ENCODE measurements around the gene NKD2.

DNA sequence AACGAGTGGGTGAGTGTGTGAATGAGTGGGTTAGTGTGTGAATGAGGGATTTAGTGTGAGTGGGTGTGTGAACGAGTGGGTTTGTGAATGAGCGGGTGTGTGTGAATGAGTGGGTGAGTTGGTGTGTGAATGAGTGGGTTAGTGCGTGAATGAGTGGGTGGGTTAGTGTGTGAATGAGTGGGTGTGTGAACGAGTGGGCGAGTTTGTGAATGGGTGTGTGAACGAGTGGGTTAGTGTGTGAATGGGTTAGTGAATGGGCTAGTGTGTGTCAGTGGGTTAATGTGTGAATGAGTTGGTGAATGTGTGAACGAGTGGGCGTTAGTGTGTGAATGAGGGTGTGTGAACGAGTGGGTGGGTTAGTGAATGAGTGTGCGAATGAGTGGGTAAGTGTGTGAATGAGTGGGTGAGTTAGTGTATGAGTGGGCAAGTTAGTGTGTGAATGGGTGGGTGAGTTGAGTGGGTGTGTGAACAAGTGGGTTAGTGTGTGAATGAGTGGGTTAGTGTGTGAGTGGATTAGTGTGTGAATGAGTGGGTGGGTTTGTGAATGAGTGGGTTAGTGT lies 39.6 kb downstream of the NKD2 start:
- TF ChIP-seq, protein P1, sequence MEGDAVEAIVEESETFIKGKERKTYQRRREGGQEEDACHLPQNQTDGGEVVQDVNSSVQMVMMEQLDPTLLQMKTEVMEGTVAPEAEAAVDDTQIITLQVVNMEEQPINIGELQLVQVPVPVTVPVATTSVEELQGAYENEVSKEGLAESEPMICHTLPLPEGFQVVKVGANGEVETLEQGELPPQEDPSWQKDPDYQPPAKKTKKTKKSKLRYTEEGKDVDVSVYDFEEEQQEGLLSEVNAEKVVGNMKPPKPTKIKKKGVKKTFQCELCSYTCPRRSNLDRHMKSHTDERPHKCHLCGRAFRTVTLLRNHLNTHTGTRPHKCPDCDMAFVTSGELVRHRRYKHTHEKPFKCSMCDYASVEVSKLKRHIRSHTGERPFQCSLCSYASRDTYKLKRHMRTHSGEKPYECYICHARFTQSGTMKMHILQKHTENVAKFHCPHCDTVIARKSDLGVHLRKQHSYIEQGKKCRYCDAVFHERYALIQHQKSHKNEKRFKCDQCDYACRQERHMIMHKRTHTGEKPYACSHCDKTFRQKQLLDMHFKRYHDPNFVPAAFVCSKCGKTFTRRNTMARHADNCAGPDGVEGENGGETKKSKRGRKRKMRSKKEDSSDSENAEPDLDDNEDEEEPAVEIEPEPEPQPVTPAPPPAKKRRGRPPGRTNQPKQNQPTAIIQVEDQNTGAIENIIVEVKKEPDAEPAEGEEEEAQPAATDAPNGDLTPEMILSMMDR (conservative IDR thresholded peaks at IDR 0.05; ENCODE audit: low read length), result no peak
- no peak for TF ChIP-seq EZH2phosphoT487 (IDR thresholded peaks at IDR 0.05; ENCODE audit: borderline replicate concordance, low read depth, low read length)

Data from OCI-LY7 (cell line).